MM.1S (cell line): ENCODE results near the gene IDH2.

ENCODE experiments used
- DNase-seq: peaks from one replicate; pipeline ENCODE4 v3.0.0-alpha.2; 2015
- H2AFZ ChIP-seq: fragments of 300-600 bp; sonication (generic); 2 replicates; pipeline ENCODE4 v1.6.0; 2016; ENCODE audit warnings: antibody characterized with exemption, low read length
- H3F3A ChIP-seq: fragments of 300-600 bp; sonication (generic); 2 replicates; pipeline ENCODE4 v1.6.1; 2016; ENCODE audit warnings: mild to moderate bottlenecking, antibody characterized with exemption, low read length, moderate library complexity, mixed read lengths; ENCODE audit not compliant: insufficient read depth
- H3K27ac ChIP-seq: fragments of 300-600 bp; sonication (generic); 2 replicates; pipeline ENCODE4 v1.5.1; 2016; ENCODE audit warnings: mild to moderate bottlenecking, low read length
- H3K27me3 ChIP-seq: fragments of 300-600 bp; sonication (generic); replicated peaks from 2 replicates; pipeline ENCODE4 v1.6.0; 2016; ENCODE audit warnings: low read length; ENCODE audit not compliant: insufficient read depth
- H3K36me3 ChIP-seq: fragments of 300-600 bp; sonication (generic); replicated peaks from 2 replicates; pipeline ENCODE4 v1.6.1; 2016; ENCODE audit warnings: mild to moderate bottlenecking, low read length, mixed read lengths; ENCODE audit not compliant: insufficient read depth
- H3K4me1 ChIP-seq: fragments of 300-600 bp; sonication (generic); 2 replicates; pipeline ENCODE4 v1.6.1; 2016; ENCODE audit warnings: low read length, mixed read lengths
- H3K4me2 ChIP-seq: fragments of 300-600 bp; sonication (generic); 2 replicates; pipeline ENCODE4 v1.6.0; 2016; ENCODE audit warnings: low read depth, low read length
- H3K4me3 ChIP-seq: fragments of 300-600 bp; sonication (generic); 2 replicates; pipeline ENCODE4 v1.5.1; 2016; ENCODE audit warnings: low read length, mixed read lengths
- H3K79me2 ChIP-seq: fragments of 300-600 bp; sonication (generic); 2 replicates; pipeline ENCODE4 v1.6.1; 2016; ENCODE audit warnings: mixed run types, low read length, mixed read lengths
- H3K9ac ChIP-seq: fragments of 300-600 bp; sonication (generic); 2 replicates; pipeline ENCODE4 v1.6.1; 2016; ENCODE audit warnings: low read length, mixed read lengths
- H3K9me2 ChIP-seq: fragments of 300-600 bp; sonication (generic); replicated peaks from 2 replicates; pipeline ENCODE4 v1.6.1; 2016; ENCODE audit warnings: mild to moderate bottlenecking, low read length, mixed read lengths; ENCODE audit not compliant: insufficient read depth
- H3K9me3 ChIP-seq: fragments of 300-600 bp; sonication (generic); replicated peaks from 2 replicates; pipeline ENCODE4 v1.6.1; 2016; ENCODE audit warnings: mild to moderate bottlenecking, low read length, mixed read lengths; ENCODE audit not compliant: insufficient read depth
- H4K20me1 ChIP-seq: fragments of 300-600 bp; sonication (generic); 2 replicates; pipeline ENCODE4 v1.6.1; 2016; ENCODE audit warnings: mild to moderate bottlenecking, low read length, moderate library complexity, mixed read lengths; ENCODE audit not compliant: insufficient read depth
- CTCF ChIP-seq: fragments of 300-600 bp; sonication (generic); IDR thresholded peaks from 2 replicates; pipeline ENCODE4 v1.5.1; 2016; ENCODE audit warnings: antibody characterized with exemption, low read length, mixed read lengths
- EZH2 ChIP-seq: fragments of 300-600 bp; sonication (generic); optimal IDR thresholded peaks from 2 replicates; pipeline ENCODE3; 2017; ENCODE audit warnings: low read depth, mild to moderate bottlenecking, antibody characterized with exemption, low read length, mixed read lengths
- EZH2phosphoT487 ChIP-seq: fragments of 300-600 bp; sonication (generic); IDR thresholded peaks from 2 replicates; pipeline ENCODE4 v1.6.1; 2018; ENCODE audit warnings: antibody characterized with exemption, low read length

The IDH2 gene

GRCh38 chr15:90103701-90104329, 1.5 kb upstream of the IDH2 start:
- H3K4me2 ChIP-seq = peak overlapping the region; percentile 91; the same call in 1 of the 2 replicates
- H3K9ac ChIP-seq = no peak overlapping the region
- H3K9me2 ChIP-seq = no peaks in the 10 kb centered on the region

DNA sequence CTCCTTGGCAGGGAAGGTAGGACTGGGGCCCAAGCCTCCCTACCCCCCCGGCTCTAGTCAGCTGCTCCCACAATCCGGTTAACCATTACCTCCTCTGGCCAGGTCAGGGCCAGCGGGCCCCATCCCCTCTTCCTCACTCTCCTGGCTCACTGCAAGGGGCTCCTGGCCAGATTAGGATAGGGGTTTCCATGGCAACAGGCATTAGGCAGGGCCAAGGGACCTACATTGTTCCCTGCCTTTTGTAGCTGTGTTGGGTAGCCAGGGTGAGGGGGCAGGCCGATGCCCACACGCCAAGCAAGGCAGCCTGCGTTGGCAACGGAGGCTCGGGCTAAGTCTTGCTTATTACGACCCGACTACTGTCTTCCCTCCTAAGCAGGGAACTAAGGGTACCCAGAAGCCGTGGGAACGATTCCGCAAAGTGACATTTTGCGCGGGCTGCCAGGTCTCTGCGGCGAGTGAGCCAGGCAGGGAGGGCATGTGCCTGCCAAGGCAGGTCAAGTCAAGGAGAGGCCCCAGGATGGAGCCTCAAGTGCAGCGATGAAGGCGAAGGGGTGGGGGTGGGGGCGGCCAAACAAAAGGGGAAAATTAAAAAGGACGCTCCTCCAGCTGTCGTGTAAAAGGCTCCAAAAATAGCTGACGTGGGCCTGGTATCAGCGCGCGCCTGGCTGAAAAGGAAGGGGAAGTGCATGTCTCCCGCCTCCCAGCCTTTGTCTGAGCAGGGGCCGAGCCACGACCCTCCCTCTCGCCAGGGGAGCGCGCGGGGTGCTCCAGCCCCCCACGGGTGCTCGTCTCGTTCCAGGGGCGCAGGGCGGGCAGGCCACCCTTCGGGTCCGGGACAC, 919 bp downstream of the IDH2 start:
- Histone ChIP-seq H3K79me2 (peaks cover 31% of the 10 kb centered on the region), H3K9ac (peak overlapping the region; percentile 99), H3K4me1 (peaks cover 49% of the 10 kb centered on the region), H3K4me2 (peak overlapping the region; percentile 100), H2AFZ (no peak overlapping the region), H3F3A (peaks cover 61% of the 10 kb centered on the region), H4K20me1 (no peaks in the 10 kb centered on the region), H3K36me3 (no peaks in the 10 kb centered on the region), H3K9me3 (no peaks in the 10 kb centered on the region), H3K9me2 (no peaks in the 10 kb centered on the region), H3K27ac (peak overlapping the region; percentile 97), H3K4me3 (peak overlapping the region; percentile 87), H3K27me3 (no peaks in the 10 kb centered on the region)
- peak; percentile 63 for DNase-seq
- TF ChIP-seq CTCF = no peak
- TF ChIP-seq EZH2 = no peak
- no peak for TF ChIP-seq EZH2phosphoT487

More at GRCh38 chr15:90103701-90104329, 1.5 kb upstream of the IDH2 start:
- Histone ChIP-seq H3K27ac (no peak overlapping the region), H3K9me3 (no peaks in the 10 kb centered on the region), H3K4me3 (no peak overlapping the region), H4K20me1 (no peaks in the 10 kb centered on the region), H2AFZ (no peak overlapping the region), H3K36me3 (no peaks in the 10 kb centered on the region), H3K79me2 (peaks cover 31% of the 10 kb centered on the region), H3K27me3 (no peaks in the 10 kb centered on the region), H3K4me1 (peaks cover 30% of the 10 kb centered on the region), H3F3A (peaks cover 37% of the 10 kb centered on the region)
- DNase-seq = no peak
- no peak for TF ChIP-seq EZH2
- TF ChIP-seq EZH2phosphoT487 = no peak
- no peak for TF ChIP-seq CTCF

DNA sequence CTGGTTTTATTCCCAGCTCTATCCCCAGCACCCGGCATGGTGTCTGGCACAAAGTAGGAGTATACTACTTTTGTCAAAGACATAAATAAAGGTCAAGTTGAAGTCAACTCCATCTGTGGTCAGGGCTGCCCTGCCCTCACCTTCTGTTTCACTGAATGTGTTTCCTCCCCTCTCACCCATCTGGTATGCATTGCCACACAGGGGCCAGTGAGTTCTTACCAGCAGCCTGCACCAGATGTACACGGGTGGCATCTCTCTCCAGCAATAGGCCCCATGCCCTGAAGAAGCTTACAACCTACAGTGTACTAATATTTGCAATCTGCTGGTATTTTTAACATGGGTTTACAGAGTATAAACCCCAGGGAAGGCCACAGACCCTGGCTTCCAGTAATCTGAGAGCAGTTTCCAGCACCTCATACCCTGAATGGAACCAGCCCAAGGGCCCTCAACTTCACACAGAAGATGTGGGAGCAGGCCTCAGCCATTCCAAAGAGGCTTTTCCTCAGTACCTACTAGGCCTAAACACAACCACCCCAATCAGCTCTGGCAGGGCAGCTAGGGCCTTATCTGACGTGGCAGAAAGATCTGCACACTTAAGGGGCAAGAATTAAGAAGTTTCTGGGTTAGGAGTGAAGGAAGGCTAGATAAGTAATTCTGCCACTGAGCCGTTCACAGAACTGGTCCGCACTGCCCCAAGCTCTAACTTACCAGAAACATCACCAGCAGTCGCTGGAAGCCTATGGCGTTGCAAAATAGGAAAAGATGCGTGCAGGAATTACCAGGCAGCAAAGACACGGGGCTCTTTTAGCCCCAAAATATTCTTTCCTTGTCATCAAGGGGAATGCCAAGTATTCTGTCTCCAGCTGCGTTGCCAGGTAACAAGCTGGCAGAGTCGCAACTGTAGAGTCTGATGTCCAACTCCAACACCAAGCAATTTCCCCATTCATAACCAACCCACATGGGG, 2.1 kb downstream of the IDH2 start:
- H3K27ac ChIP-seq = peak overlapping the region; percentile 97

More for the DNA sequence above, 2.1 kb downstream of the IDH2 start:
- Histone ChIP-seq H3F3A (peaks cover 72% of the 10 kb centered on the region), H4K20me1 (no peaks in the 10 kb centered on the region), H3K36me3 (no peaks in the 10 kb centered on the region), H3K4me1 (peaks cover 60% of the 10 kb centered on the region), H2AFZ (no peak overlapping the region), H3K4me2 (peak overlapping the region; percentile 100), H3K9me2 (no peaks in the 10 kb centered on the region), H3K79me2 (peaks cover 39% of the 10 kb centered on the region), H3K9me3 (no peaks in the 10 kb centered on the region), H3K9ac (peak overlapping the region; percentile 99), H3K4me3 (peak overlapping the region; percentile 87; the same call in 1 of the 2 replicates), H3K27me3 (no peaks in the 10 kb centered on the region)
- peak; percentile 92 for DNase-seq
- TF ChIP-seq EZH2 = no peak
